ENCODE data around the gene CFAP65. TPM values are rescaled to one million over a fixed set of nuclear protein-coding genes. Genes with fewer than 3 reads are reported as not detected.

The CFAP65 gene
- total RNA-seq, 1 experiment from 2014 or later: 0.12 TPM

DNA sequence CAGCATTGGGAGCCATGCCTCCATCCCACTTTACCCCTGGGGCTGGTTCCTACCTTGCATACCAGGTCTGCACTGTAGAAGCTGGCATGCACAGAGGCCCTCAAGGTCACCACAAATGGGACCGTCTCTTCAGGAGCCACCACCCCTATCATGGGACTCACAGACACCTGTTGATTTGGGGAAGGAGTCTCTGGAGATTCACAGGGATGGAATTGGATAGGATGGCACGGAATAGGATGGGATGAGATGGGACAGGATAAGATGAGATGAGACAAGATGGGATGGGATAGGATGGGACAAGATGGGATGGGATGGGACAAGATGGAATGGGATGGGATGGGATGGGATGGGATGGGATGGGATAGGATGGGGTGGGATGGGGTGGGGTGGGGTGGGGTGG, 32.0 kb downstream of the CFAP65 start:
- DNase-seq (ENCODE audit: low read depth): no peak

DNA sequence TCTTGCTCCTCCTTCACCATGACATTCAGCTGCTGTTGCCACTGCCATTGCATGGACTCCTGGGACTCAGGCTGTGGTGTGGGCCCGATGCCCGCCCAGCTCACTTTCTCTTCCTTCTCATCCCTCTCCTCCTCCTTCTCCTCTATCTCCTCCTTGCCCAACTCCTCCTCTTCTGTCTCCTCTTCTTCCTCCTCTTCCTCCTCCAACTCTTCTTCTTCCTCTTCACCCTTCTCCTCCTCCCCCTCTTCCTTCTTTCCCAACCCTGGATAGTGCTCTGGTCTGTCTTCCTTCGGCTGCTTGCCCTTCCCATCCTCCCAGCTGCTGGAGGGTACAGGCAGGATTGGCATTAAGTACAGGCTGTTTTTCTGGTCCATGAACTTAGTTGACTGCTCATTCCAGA, 37.3 kb downstream of the CFAP65 start:
- no peak for DNase-seq (ENCODE audit: low read depth)

DNA sequence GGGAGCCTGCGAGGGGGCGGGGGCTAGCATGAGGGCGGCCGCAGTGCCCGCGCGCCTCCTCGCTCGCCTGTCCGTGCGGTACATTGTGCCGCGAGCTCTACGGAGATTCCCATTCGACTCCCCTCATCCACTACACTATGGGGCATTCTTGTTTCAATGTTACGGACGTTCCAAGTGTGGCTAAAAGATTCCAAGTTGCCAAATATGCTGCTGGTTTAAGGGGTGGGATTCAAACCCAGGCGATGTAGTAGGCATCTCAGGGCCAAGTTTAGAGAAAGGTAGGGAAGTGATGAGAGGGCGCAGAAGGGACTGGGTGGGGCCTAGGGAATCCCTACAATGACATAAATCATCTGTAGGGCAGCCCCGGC, 38.1 kb downstream of the CFAP65 start:
- no peak for DNase-seq (ENCODE audit: low read depth)

DNA sequence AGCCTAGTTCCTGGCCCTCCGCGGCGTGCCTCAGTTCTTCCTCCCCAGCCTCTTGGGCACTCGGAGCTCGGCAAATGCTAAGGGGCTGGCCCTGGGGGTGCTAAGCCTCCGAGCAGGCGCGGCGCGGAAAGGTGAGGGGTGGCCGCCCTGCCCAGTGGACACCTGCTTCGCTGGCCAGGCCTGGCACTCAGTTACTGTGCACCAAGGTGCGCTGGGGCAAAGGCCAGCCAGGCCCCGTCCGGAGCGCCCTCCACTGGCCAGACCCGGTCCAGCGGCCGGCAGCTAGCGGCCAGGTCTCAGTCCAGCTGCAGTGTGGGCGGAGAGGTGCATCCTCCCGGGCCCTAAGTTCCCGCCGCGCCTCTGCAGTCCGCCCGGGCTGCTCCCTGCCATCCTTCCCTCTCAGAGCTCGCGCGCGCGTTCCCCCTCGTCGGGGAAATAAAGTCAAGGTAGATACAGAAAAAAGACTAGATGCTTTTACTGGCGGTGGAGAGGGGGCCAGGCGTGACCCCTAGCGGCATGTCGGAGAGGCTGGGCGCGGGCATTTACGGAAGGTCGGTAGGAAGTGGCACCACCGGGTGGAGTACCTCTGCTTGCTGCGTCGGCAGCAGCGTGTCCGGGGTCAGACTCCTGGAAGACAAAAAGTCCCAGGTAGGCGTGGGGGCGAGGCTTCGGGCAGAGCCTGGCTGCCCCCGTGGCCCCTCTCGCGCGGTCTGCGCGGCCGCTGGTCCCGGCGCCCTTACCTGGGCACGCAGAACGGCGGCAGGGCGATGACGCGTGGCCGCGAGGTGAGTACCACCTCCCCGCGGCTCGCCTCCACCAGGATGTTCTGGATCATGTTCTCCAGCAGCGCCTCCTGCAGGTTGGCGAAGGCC, 38.7 kb downstream of the CFAP65 start:
- DNase-seq (ENCODE audit: low read depth): no peak

GRCh38 chr2:219001577-219002394, 39.5 kb downstream of the CFAP65 start:
- DNase-seq (ENCODE audit: low read depth): no peak

- DNase-seq (ENCODE audit: low read depth): no peak
These were observed 40.2 kb downstream of the CFAP65 start for GRCh38 chr2:219001100-219001576.

DNA sequence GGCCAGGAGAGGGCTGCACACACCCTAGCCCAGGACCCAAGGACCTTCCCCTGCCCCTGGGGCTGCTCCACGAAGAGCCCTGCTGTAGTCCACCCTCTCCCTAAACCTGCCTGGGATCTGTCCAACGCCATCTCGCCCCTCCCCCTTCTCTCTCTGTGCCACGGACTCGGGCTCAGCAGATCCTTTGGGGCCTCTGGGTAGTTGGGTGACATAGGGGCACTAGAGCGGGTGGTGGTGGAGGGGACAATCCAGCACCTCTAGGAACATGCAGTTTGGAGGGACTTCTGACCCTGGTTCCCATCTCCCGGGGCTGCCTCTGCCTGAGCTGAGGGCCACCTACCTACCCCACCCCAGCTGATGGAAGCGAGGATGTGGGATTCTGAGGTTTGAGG, 40.8 kb downstream of the CFAP65 start:
- no peak for DNase-seq (ENCODE audit: low read depth)

DNA sequence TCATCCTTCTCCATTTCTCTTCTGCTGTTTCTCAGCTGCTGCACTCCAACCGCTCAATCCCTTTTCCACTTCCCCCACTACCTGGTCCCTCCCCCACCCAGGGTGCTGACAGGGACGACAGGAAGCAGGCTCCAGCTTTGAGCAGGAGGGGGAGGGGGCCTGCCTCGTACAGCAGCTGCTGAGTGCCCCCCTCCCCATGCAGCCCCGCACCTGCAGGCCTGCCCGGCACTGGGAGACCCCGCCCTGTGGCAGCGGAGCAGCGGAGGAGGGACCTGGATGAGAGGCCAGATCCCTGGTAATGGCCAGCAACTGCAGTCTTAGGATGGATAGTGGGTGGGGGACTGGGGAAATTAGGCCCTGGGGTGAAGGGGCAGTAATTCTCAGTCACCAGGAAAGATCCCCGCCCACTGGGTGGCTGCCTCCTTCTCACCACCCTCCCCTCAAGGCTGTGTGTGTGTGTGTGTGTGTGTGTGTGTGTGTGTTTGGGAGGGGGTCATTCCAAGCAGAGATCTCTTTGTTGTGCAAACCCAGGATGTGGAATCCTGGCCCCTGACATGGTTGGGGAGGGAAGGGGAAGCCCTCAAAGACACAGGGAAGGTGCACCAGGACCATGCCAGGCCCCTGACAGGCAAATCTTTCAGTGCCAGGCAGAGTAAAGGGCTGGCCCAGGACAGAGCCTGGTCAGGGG, 41.3 kb downstream of the CFAP65 start:
- no peak for DNase-seq (ENCODE audit: low read depth)

GRCh38 chr2:218999021-218999880, 42.1 kb downstream of the CFAP65 start:
- DNase-seq (ENCODE audit: low read depth): no peak

DNA sequence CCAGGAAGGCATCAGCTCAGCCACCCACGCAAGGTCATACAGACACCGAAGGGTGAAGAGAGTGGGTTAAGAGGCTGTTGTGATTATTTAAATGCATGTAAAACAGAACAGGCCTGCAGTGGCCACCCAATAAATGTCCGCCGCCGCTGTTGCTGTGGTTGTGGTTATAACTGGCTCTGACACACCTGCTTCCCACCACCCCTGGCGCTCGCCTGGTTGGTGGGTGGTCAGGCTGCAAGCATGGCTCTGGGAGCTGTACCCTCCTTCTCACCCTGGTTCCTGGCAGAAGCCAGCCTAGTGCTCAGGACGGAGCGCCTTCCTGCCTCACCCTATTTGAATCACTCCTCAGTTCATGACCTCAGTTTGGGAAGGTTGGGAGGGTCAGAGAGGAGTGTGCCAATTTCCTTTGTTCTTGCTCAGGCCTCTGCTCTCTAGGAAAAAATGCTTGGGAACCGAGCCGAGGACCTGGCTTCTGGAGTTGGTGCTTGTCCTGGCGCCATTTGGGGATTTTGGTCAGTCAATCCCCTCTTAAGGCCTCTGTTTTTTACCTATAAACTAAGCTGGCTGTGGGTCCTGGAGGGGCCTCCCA, 42.8 kb downstream of the CFAP65 start:
- no peak for DNase-seq (ENCODE audit: low read depth)

GRCh38 chr2:218997731-218998130, 43.6 kb downstream of the CFAP65 start:
- no peak for DNase-seq (ENCODE audit: low read depth)

- no peak for DNase-seq (ENCODE audit: low read depth)
These were observed 44.4 kb downstream of the CFAP65 start for GRCh38 chr2:218996937-218997336.

DNA sequence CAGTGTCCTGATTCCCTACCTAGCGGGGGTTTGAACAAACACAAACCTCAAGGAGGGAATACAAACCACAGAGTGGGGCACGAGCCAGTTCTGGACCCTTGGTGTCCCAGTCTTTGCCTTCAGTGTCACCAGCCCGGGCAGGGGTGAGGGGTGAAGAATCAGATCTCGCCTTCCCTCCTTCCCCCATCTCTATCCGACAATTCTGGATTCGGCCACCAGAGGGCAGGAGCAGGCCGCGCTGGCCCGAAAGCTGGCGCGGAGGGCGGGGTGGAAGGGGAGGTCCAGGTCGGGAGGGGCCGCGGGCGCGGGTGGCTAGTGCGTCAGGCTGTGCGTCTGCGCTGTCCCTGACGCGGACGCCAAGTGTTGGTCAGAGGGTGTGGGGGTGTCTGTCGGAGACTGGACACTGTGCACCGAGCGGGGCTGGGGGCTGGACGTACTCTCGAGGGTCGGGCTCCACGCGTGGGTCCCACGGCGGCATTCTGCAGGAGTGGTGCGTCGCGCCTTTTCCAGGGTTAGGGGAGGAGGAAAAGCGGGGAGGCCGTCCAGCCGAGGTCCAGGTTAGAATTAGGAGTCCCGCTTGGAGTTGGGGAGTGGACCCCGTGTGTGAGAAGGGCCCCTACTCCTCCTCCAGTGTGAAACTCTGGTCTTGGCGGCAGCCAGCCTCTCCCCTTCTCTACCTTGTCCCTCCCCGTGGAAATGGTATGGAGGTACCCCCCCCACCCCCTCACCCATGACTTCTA, 45.2 kb downstream of the CFAP65 start:
- DNase-seq (ENCODE audit: low read depth): peak; percentile 80

DNA sequence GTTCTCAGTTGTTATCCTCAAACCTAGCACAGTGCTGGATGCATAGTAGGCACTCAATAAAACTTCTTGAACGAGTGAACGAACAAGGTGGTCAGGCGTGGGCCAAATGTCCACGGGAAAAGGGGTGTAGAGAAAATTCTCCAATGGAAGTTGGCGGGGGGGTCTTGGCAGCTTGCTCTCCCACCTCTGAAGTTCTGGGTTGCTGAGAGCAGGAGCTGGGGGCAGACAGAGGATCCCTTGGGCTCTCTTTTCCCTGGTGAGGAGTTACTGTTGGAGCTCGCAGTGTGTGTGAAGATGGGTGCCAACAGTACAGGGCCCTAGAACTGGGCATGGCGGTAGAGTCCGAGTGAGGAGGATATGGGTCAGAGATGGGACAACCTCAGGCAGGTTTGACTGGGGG, 45.8 kb downstream of the CFAP65 start:
- no peak for DNase-seq (ENCODE audit: low read depth)

GRCh38 chr2:218993345-218994315, 47.7 kb downstream of the CFAP65 start, which contains the start of gene CRYBA2:
TSS of gene CRYBA2 (minus strand) at chr2:218993422. CDS start at chr2:218993176, 246 bp downstream.
- peak; percentile 45 for DNase-seq (ENCODE audit: low read depth)

DNA sequence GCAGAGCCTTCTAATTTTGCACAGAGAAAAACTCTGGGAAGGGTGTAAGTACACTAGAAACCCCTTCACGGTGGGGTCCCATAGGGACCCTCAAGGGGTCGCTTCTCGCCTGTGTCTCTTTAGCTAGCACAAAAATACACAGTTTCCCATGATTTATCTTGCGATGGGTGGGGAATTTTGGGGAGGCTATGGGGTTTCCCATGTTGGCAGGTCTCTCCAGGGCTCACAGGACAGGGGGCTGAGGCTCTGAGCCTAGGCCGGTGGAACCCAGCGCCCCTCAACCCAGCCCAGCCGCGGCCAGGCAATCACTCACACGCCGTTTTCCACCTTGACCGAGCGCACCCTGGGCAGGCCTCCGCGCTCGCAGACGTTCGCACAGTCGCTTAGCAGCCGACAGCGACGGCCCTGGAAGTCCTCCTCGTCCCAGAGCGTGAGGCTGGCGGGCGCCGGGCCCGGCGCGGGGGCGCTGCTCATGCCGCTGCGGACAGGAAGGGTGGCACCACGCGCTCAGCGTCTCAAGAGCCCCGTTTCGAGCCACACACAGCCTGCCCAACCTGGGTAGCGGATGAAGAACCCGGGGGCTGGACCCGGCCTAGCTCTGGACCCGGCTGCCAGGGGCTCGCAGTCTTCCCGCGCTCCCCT, 48.5 kb downstream of the CFAP65 start:
- peak; percentile 16 for DNase-seq (ENCODE audit: low read depth)

GRCh38 chr2:218992196-218992595, 49.1 kb downstream of the CFAP65 start:
- no peak for DNase-seq (ENCODE audit: low read depth)

DNA sequence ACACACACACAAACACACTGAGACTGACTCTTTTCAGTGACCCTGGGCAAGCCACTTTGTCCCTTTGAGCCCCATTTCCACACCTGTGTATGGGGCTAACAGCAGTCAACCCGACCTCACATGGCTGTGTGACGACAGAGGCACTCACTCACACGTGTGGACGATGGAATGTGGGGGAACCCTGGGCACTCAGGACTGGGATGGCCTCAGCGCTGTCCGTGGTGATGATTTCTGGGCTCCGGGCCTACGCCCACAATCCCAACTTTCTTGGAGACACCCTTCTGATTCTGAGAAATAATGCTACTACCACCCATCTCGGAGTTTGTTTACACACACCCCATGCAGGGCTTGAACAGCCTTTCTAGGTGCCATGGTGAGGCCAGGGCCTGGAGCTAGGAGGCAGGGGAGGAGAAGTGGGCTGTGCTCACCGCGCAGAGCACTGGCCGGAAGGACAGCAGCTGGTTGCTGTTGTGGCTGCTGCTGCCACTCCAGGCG, 49.6 kb downstream of the CFAP65 start:
- peak; percentile 34 for DNase-seq (ENCODE audit: low read depth)
